ENCODE measurements around the gene HSPB1. TPM values are rescaled to one million over a fixed set of nuclear protein-coding genes. Genes with fewer than 3 reads are reported as not detected.

Gene HSPB1
- 1,000 to 10,000 TPM in 1 of 5 donors, 100 to 1,000 TPM in 3, 10 to 100 TPM in 1; 21.8 to 2,022 (median 373) TPM for total RNA-seq
- 1,000 to 10,000 TPM in 1 of 3 donors, 100 to 1,000 TPM in 2; 320 to 2,297 (median 486) TPM for polyA plus RNA-seq
- long read RNA-seq, donor 1, transcript HSPB1-203 (2 exons, 1,455 nt) = minor isoform, 19 of 284 reads
- long read RNA-seq, donor 1, transcript HSPB1-201 (3 exons, 909 nt) = major isoform, 260 of 284 reads
- long read RNA-seq, donor 1, partial matches to known transcripts = 0 of 284 reads
- long read RNA-seq, donor 1, other reads (novel, unspliced or antisense) = 5 of 284 reads
- long read RNA-seq, donor 2, transcript HSPB1-201 (3 exons, 909 nt) = major isoform, 330 of 352 reads
- long read RNA-seq, donor 2, transcript HSPB1-203 (2 exons, 1,455 nt) = minor isoform, 16 of 352 reads
- long read RNA-seq, donor 2, partial matches to known transcripts = 0 of 352 reads
- long read RNA-seq, donor 2, other reads (novel, unspliced or antisense) = 6 of 352 reads
- long read RNA-seq, donor 3, transcript HSPB1-203 (2 exons, 1,455 nt) = minor isoform, 24 of 127 reads
- long read RNA-seq, donor 3, transcript HSPB1-201 (3 exons, 909 nt) = major isoform, 94 of 127 reads
- long read RNA-seq, donor 3, partial matches to known transcripts = 9 of 127 reads
- long read RNA-seq, donor 3, other reads (novel, unspliced or antisense) = 0 of 127 reads
- long read RNA-seq, donor 4, transcript HSPB1-201 (3 exons, 909 nt) = major isoform, 48 of 50 reads
- long read RNA-seq, donor 4, partial matches to known transcripts = 0 of 50 reads
- long read RNA-seq, donor 4, other reads (novel, unspliced or antisense) = 0 of 50 reads
- long read RNA-seq, donor 5, transcript HSPB1-203 (2 exons, 1,455 nt) = minor isoform, 28 of 278 reads
- long read RNA-seq, donor 5, transcript HSPB1-201 (3 exons, 909 nt) = major isoform, 221 of 278 reads
- long read RNA-seq, donor 5, partial matches to known transcripts = 23 of 278 reads
- long read RNA-seq, donor 5, other reads (novel, unspliced or antisense) = 6 of 278 reads
- long read RNA-seq, donor 6, transcript HSPB1-201 (3 exons, 909 nt) = major isoform, 393 of 464 reads
- long read RNA-seq, donor 6, transcript HSPB1-203 (2 exons, 1,455 nt) = minor isoform, 48 of 464 reads
- long read RNA-seq, donor 6, partial matches to known transcripts = 23 of 464 reads
- long read RNA-seq, donor 6, other reads (novel, unspliced or antisense) = 0 of 464 reads
- long read RNA-seq, donor 7, transcript HSPB1-201 (3 exons, 909 nt) = major isoform, 829 of 921 reads
- long read RNA-seq, donor 7, transcript HSPB1-203 (2 exons, 1,455 nt) = minor isoform, 58 of 921 reads
- long read RNA-seq, donor 7, partial matches to known transcripts = 19 of 921 reads
- long read RNA-seq, donor 7, other reads (novel, unspliced or antisense) = 15 of 921 reads
- long read RNA-seq, donor 8, transcript HSPB1-201 (3 exons, 909 nt) = major isoform, 104 of 143 reads
- long read RNA-seq, donor 8, transcript HSPB1-203 (2 exons, 1,455 nt) = minor isoform, 39 of 143 reads
- long read RNA-seq, donor 8, partial matches to known transcripts = 0 of 143 reads
- long read RNA-seq, donor 8, other reads (novel, unspliced or antisense) = 0 of 143 reads
- long read RNA-seq, donor 9, transcript HSPB1-201 (3 exons, 909 nt) = major isoform, 207 of 278 reads
- long read RNA-seq, donor 9, transcript HSPB1-203 (2 exons, 1,455 nt) = minor isoform, 33 of 278 reads
- long read RNA-seq, donor 9, partial matches to known transcripts = 38 of 278 reads
- long read RNA-seq, donor 9, other reads (novel, unspliced or antisense) = 0 of 278 reads
- long read RNA-seq, donor 10, transcript HSPB1-203 (2 exons, 1,455 nt) = minor isoform, 14 of 172 reads
- long read RNA-seq, donor 10, transcript HSPB1-201 (3 exons, 909 nt) = major isoform, 153 of 172 reads
- long read RNA-seq, donor 10, partial matches to known transcripts = 0 of 172 reads
- long read RNA-seq, donor 10, other reads (novel, unspliced or antisense) = 5 of 172 reads

DNA sequence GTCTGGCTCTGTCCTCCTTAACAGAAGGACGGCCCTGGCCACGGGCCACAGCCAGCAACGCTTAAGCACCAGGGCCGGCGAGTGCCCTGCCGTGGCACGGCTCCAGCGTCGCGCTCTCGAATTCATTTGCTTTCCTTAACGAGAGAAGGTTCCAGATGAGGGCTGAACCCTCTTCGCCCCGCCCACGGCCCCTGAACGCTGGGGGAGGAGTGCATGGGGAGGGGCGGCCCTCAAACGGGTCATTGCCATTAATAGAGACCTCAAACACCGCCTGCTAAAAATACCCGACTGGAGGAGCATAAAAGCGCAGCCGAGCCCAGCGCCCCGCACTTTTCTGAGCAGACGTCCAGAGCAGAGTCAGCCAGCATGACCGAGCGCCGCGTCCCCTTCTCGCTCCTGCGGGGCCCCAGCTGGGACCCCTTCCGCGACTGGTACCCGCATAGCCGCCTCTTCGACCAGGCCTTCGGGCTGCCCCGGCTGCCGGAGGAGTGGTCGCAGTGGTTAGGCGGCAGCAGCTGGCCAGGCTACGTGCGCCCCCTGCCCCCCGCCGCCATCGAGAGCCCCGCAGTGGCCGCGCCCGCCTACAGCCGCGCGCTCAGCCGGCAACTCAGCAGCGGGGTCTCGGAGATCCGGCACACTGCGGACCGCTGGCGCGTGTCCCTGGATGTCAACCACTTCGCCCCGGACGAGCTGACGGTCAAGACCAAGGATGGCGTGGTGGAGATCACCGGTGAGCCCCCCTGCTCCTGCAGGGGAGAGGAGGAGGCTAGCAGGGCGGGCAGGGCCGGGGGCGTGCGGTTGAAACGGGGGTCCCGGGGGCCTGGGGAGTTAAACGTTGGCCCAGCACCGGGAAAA is at the start of gene HSPB1:
HSPB1 (plus strand) TSS at position 327 of the 855 bp plus-strand sequence; CDS start at position 367, 40 bp downstream.
- Histone ChIP-seq H3K27me3 (no peaks in the 10 kb centered on the region), H3K36me3 (peaks cover 0 to 11% (median 6%) of the 10 kb centered on the region in 4 donors), H3K27ac (peak within 1 kb of the TSS; percentile 94 to 99 (median 97)), H3K4me1 (peaks cover 44 to 76% (median 60%) of the 10 kb centered on the region in 4 donors), H3K4me3 (peak within 1 kb of the TSS; percentile 73 to 92 (median 88)), H3K9me3 (no peaks in the 10 kb centered on the region)
- DNase-seq = peak; percentile 96 to 97
- 0 to 1% (median 0%) methylated on average over 35 to 75 of the region's 75 CpGs for WGBS, 5 donors
- intact Hi-C loops (cut with DNase I; ENCODE audit: low total_unique reads) = no loop called here
- peak in 2 of 4 donors; percentile 87 to 93 for TF ChIP-seq POLR2A (IDR thresholded peaks at IDR 0.05)
- peak; percentile 57 for TF ChIP-seq EP300 (IDR thresholded peaks at IDR 0.05)
- TF ChIP-seq, protein P1, sequence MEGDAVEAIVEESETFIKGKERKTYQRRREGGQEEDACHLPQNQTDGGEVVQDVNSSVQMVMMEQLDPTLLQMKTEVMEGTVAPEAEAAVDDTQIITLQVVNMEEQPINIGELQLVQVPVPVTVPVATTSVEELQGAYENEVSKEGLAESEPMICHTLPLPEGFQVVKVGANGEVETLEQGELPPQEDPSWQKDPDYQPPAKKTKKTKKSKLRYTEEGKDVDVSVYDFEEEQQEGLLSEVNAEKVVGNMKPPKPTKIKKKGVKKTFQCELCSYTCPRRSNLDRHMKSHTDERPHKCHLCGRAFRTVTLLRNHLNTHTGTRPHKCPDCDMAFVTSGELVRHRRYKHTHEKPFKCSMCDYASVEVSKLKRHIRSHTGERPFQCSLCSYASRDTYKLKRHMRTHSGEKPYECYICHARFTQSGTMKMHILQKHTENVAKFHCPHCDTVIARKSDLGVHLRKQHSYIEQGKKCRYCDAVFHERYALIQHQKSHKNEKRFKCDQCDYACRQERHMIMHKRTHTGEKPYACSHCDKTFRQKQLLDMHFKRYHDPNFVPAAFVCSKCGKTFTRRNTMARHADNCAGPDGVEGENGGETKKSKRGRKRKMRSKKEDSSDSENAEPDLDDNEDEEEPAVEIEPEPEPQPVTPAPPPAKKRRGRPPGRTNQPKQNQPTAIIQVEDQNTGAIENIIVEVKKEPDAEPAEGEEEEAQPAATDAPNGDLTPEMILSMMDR (IDR thresholded peaks at IDR 0.05) = peak in 1 of 7 experiments; percentile 22
- TF ChIP-seq POLR2AphosphoS5 (IDR thresholded peaks at IDR 0.05) = peak; percentile 91 to 97 (median 96)

DNA sequence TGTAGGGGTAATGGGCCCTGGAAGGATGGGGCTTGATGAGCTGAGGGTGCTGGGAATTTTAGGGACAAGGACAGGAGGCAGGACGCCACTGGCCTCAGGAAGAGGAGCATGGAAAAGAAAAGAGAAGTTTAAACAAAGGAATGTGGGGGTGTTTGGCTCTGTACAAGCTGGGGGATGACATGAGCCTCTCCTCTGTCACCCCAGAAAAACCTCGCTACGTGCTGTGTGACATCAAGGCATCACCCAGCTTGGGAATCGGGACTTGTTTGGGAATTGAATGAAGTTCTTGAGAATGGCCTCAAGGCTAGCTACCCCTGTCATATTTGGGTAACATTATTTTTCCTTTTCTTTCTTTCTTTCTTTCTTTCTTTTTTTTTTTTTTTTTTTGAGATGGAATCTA is 47.7 kb upstream of the HSPB1 start:
- 74 to 87% (median 83%) methylated on average over 4 of the region's 4 CpGs for WGBS, 5 donors
- no peak for DNase-seq
- Histone ChIP-seq H3K27ac (no peak overlapping the region), H3K9me3 (no peaks in the 10 kb centered on the region), H3K27me3 (peaks cover under 1 to 44% (median 15%) of the 10 kb centered on the region in 3 donors), H3K4me1 (peaks cover under 1 to 9% (median 7%) of the 10 kb centered on the region in 4 donors), H3K4me3 (no peak overlapping the region), H3K36me3 (no peaks in the 10 kb centered on the region)
- intact Hi-C loops (cut with DNase I; ENCODE audit: low total_unique reads) = no loop called here
- TF ChIP-seq EP300 (IDR thresholded peaks at IDR 0.05) (no peak), POLR2A (IDR thresholded peaks at IDR 0.05) (no peak), POLR2AphosphoS5 (IDR thresholded peaks at IDR 0.05) (no peak)
- TF ChIP-seq, protein P1 (IDR thresholded peaks at IDR 0.05) = no peak

DNA sequence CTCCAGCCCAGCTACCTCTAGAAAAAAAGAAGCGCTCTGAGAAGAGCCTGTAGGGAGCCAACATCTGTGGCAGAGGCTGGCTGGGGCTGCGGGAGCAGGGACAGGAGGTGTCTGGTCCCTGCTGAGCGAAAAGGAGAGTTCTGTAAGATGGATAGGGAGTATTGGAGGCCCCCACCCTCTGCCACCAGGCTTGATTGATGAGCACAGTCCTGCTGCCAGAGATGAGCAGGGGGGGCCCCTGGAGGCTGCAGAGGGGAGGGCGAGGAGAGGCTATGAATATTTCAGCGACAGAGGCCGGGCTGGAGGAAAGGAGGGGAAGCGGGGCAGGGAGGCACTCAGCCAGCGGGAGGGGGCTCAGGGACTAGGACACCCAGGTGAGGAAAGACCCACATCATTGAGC is 44.5 kb upstream of the HSPB1 start:
- no peaks in the 10 kb centered on the region for H3K36me3 ChIP-seq
- H3K9me3 ChIP-seq = no peaks in the 10 kb centered on the region
- no peak for TF ChIP-seq POLR2A (IDR thresholded peaks at IDR 0.05)
- no peak for TF ChIP-seq POLR2AphosphoS5 (IDR thresholded peaks at IDR 0.05)
- TF ChIP-seq, protein P1 (IDR thresholded peaks at IDR 0.05) = no peak
- no peak for TF ChIP-seq EP300 (IDR thresholded peaks at IDR 0.05)
- WGBS, 5 donors = 43 to 63% (median 58%) methylated on average over 7 to 8 of the region's 8 CpGs
- no peak overlapping the region for H3K27ac ChIP-seq
- DNase-seq = no peak
- H3K4me3 ChIP-seq = no peak overlapping the region
- peaks cover 5 to 13% (median 10%) of the 10 kb centered on the region in 4 donors for H3K4me1 ChIP-seq
- H3K27me3 ChIP-seq = peaks cover 3 to 61% (median 34%) of the 10 kb centered on the region in 3 donors
- intact Hi-C loops (cut with DNase I; ENCODE audit: low total_unique reads) = no loop called here
